Natural killer cell treated with Interleukin-12 subunit alpha and Interleukin-12 subunit beta and Interleukin-15 and Interleukin-18, amount 100 ng/mL, for 72 hours (primary cell): ENCODE data around the gene ANKRD2. TPM values are rescaled to one million over a fixed set of nuclear protein-coding genes. Genes with fewer than 3 reads are reported as not detected.
A peak's percentile ranks its signal among the peaks of the same experiment; 100 is the strongest.

Source experiments
- ATAC-seq, 2 donors: fragments of 150-1000 bp; cut with Tn5 transposase in 1 of 2; sonication (Bioruptor Pico), chemical (Tn5 transposase) in 1 of 2; 2 replicates each; pipeline ENCODE4 v1.10.0; 2021
- DNase-seq: peaks from one replicate; pipeline ENCODE4 v3.0.0; 2022; ENCODE audit warnings: low spot score
- H3K27ac Mint-ChIP-seq, 2 donors: 1 replicate in 1 of 2; 2 replicates in 1 of 2; pipeline ENCODE4 v1.8.0; 2022; ENCODE audit warnings: mixed read lengths in 2 of 2, mild to moderate bottlenecking in 1 of 2, moderate library complexity in 1 of 2
- H3K27me3 Mint-ChIP-seq, 2 donors: 1 replicate in 1 of 2; 2 replicates in 1 of 2; pipeline ENCODE4 v1.8.0; 2022; ENCODE audit warnings: mixed read lengths in 2 of 2
- H3K36me3 Mint-ChIP-seq: one replicate; pipeline ENCODE4 v1.8.0; 2022; ENCODE audit warnings: mixed read lengths
- H3K4me1 Mint-ChIP-seq, 2 donors: 1 replicate in 1 of 2; 2 replicates in 1 of 2; pipeline ENCODE4 v1.8.0; 2022; ENCODE audit warnings: low read depth in 2 of 2, mixed read lengths in 2 of 2, mild to moderate bottlenecking in 1 of 2
- H3K4me3 Mint-ChIP-seq: one replicate; pipeline ENCODE4 v1.8.0; 2022; ENCODE audit warnings: mixed read lengths
- H3K9me3 Mint-ChIP-seq: 2 replicates; pipeline ENCODE4 v1.8.0; 2022; ENCODE audit warnings: mixed read lengths
- total RNA-seq, 2 donors: library from RNA; stranded (reverse); gene quantifications; one replicate each; pipeline ENCODE4 v1.2.3, GENCODE V29; 2022

ANKRD2 gene
- total RNA-seq, 2 donors from 2014 or later, result not detected

- Mint-ChIP-seq H3K27ac (no peak overlapping the region), H3K27me3 (peaks cover 0 to 2% of the 10 kb centered on the region in 2 donors), H3K4me3 (no peak overlapping the region), H3K9me3 (no peaks in the 10 kb centered on the region), H3K36me3 (no peaks in the 10 kb centered on the region), H3K4me1 (peaks cover 16% of the 10 kb centered on the region in 2 donors)
- ATAC-seq (no peak), DNase-seq (no peak)
These were observed 33.7 kb upstream of the ANKRD2 start for GRCh38 chr10:97538839-97539238.

- H3K9me3 Mint-ChIP-seq, result no peaks in the 10 kb centered on the region
- no peak for ATAC-seq
- no peak for DNase-seq
- H3K4me1 Mint-ChIP-seq, result peaks cover 16% of the 10 kb centered on the region in 2 donors
- H3K4me3 Mint-ChIP-seq, result no peak overlapping the region
- H3K27ac Mint-ChIP-seq, result peak overlapping the region in 1 of 2 donors; percentile 33
- peaks cover 0 to 2% of the 10 kb centered on the region in 2 donors for H3K27me3 Mint-ChIP-seq
- H3K36me3 Mint-ChIP-seq, result no peaks in the 10 kb centered on the region
These were observed 32.9 kb upstream of the ANKRD2 start for GRCh38 chr10:97539523-97540200.

- no peak overlapping the region for H3K4me3 Mint-ChIP-seq
- H3K36me3 Mint-ChIP-seq, result no peaks in the 10 kb centered on the region
- DNase-seq (no peak), ATAC-seq (no peak)
- H3K9me3 Mint-ChIP-seq, result no peaks in the 10 kb centered on the region
- peaks cover 16% of the 10 kb centered on the region in 2 donors for H3K4me1 Mint-ChIP-seq
- no peak overlapping the region for H3K27ac Mint-ChIP-seq
- H3K27me3 Mint-ChIP-seq, result peaks cover 0 to 2% of the 10 kb centered on the region in 2 donors
These were observed 31.7 kb upstream of the ANKRD2 start for GRCh38 chr10:97540669-97541500.

GRCh38 chr10:97542169-97543024 lies 30.2 kb upstream of the ANKRD2 start:
- ATAC-seq (peak in 1 of 2 donors; percentile 27), DNase-seq (no peak)
- Mint-ChIP-seq H3K27me3 (peaks cover 0 to 2% of the 10 kb centered on the region in 2 donors), H3K9me3 (no peaks in the 10 kb centered on the region), H3K27ac (peak overlapping the region; percentile 9 to 60), H3K4me1 (peaks cover 16% of the 10 kb centered on the region in 2 donors), H3K4me3 (peak overlapping the region; percentile 49), H3K36me3 (no peaks in the 10 kb centered on the region)

GRCh38 chr10:97543025-97543546 lies 29.5 kb upstream of the ANKRD2 start:
- peaks cover 0 to 2% of the 10 kb centered on the region in 2 donors for H3K27me3 Mint-ChIP-seq
- H3K27ac Mint-ChIP-seq, result peak overlapping the region; percentile 9 to 60
- no peak for DNase-seq
- H3K4me3 Mint-ChIP-seq, result peak overlapping the region; percentile 49
- no peaks in the 10 kb centered on the region for H3K9me3 Mint-ChIP-seq
- ATAC-seq, result peak; percentile 79 to 84
- no peaks in the 10 kb centered on the region for H3K36me3 Mint-ChIP-seq
- H3K4me1 Mint-ChIP-seq, result peaks cover 16% of the 10 kb centered on the region in 2 donors

- H3K27me3 Mint-ChIP-seq, result peaks cover 0 to 2% of the 10 kb centered on the region in 2 donors
- peaks cover 16% of the 10 kb centered on the region in 2 donors for H3K4me1 Mint-ChIP-seq
These were observed 25.9 kb upstream of the ANKRD2 start for GRCh38 chr10:97546456-97547270.

GRCh38 chr10:97547271-97547600 lies 25.3 kb upstream of the ANKRD2 start:
- peaks cover 13 to 14% of the 10 kb centered on the region in 2 donors for H3K4me1 Mint-ChIP-seq
- DNase-seq, result no peak
- peaks cover 0 to 2% of the 10 kb centered on the region in 2 donors for H3K27me3 Mint-ChIP-seq
- H3K9me3 Mint-ChIP-seq, result no peaks in the 10 kb centered on the region
- H3K27ac Mint-ChIP-seq, result no peak overlapping the region
- ATAC-seq, result no peak
- H3K36me3 Mint-ChIP-seq, result no peaks in the 10 kb centered on the region
- H3K4me3 Mint-ChIP-seq, result no peak overlapping the region

More at GRCh38 chr10:97546456-97547270, 25.9 kb upstream of the ANKRD2 start:
- ATAC-seq, result no peak
- Mint-ChIP-seq H3K4me3 (no peak overlapping the region), H3K9me3 (no peaks in the 10 kb centered on the region), H3K27ac (no peak overlapping the region), H3K36me3 (no peaks in the 10 kb centered on the region)
- DNase-seq, result no peak

GRCh38 chr10:97547962-97548361 lies 24.6 kb upstream of the ANKRD2 start:
- Mint-ChIP-seq H3K27me3 (peaks cover 0 to 2% of the 10 kb centered on the region in 2 donors), H3K4me1 (peaks cover 7 to 8% of the 10 kb centered on the region in 2 donors), H3K27ac (no peak overlapping the region), H3K36me3 (no peaks in the 10 kb centered on the region), H3K9me3 (no peaks in the 10 kb centered on the region), H3K4me3 (no peak overlapping the region)
- DNase-seq, result no peak
- no peak for ATAC-seq

GRCh38 chr10:97548828-97549455 lies 23.6 kb upstream of the ANKRD2 start:
- H3K4me1 Mint-ChIP-seq, result no peaks in the 10 kb centered on the region
- ATAC-seq, result no peak
- H3K27ac Mint-ChIP-seq, result peak overlapping the region in 1 of 2 donors; percentile 61
- DNase-seq, result no peak
- H3K36me3 Mint-ChIP-seq, result no peaks in the 10 kb centered on the region
- no peaks in the 10 kb centered on the region for H3K27me3 Mint-ChIP-seq
- H3K4me3 Mint-ChIP-seq, result no peak overlapping the region
- no peaks in the 10 kb centered on the region for H3K9me3 Mint-ChIP-seq

GRCh38 chr10:97549587-97550322 lies 22.8 kb upstream of the ANKRD2 start:
- peak overlapping the region in 1 of 2 donors; percentile 61 for H3K27ac Mint-ChIP-seq
- H3K36me3 Mint-ChIP-seq, result no peaks in the 10 kb centered on the region
- DNase-seq, result no peak
- no peaks in the 10 kb centered on the region for H3K9me3 Mint-ChIP-seq
- no peaks in the 10 kb centered on the region for H3K27me3 Mint-ChIP-seq
- ATAC-seq, result peak in 1 of 2 donors; percentile 3
- no peaks in the 10 kb centered on the region for H3K4me1 Mint-ChIP-seq
- no peak overlapping the region for H3K4me3 Mint-ChIP-seq

GRCh38 chr10:97550336-97551149 lies 22.0 kb upstream of the ANKRD2 start:
- Mint-ChIP-seq H3K27me3 (no peaks in the 10 kb centered on the region), H3K4me1 (no peaks in the 10 kb centered on the region), H3K4me3 (no peak overlapping the region), H3K27ac (no peak overlapping the region), H3K9me3 (no peaks in the 10 kb centered on the region), H3K36me3 (no peaks in the 10 kb centered on the region)
- ATAC-seq (no peak), DNase-seq (no peak)
